Tibial nerve (tissue), 4 donors: ENCODE results near the gene CCNQ.

Experiments used
- EP300 ChIP-seq, 2 donors: sonication (generic); formaldehyde crosslinking; IDR thresholded peaks; one replicate each; pipeline ENCODE4 v1.6.1; 2017; ENCODE audit warnings: antibody characterized with exemption in 2 of 2, mild to moderate bottlenecking in 1 of 2
- POLR2A ChIP-seq, 2 donors: fragments of 450-650 bp; IDR thresholded peaks; one replicate each; pipeline ENCODE4 v1.6.1; 2017; ENCODE audit warnings: antibody characterized with exemption in 2 of 2, mild to moderate bottlenecking in 2 of 2, moderate library complexity in 2 of 2
- TF ChIP-seq, protein P1 (sequence below), 5 experiments: fragments of 200-600 bp in 3 of 5; fragments of 450-650 bp in 2 of 5; sonication (generic) in 3 of 5; IDR thresholded peaks; one replicate each; pipeline ENCODE4 v1.5.1; 2016 to 2019; ENCODE audit warnings: antibody characterized with exemption in 5 of 5, mild to moderate bottlenecking in 3 of 5, moderate library complexity in 2 of 5

DNA sequence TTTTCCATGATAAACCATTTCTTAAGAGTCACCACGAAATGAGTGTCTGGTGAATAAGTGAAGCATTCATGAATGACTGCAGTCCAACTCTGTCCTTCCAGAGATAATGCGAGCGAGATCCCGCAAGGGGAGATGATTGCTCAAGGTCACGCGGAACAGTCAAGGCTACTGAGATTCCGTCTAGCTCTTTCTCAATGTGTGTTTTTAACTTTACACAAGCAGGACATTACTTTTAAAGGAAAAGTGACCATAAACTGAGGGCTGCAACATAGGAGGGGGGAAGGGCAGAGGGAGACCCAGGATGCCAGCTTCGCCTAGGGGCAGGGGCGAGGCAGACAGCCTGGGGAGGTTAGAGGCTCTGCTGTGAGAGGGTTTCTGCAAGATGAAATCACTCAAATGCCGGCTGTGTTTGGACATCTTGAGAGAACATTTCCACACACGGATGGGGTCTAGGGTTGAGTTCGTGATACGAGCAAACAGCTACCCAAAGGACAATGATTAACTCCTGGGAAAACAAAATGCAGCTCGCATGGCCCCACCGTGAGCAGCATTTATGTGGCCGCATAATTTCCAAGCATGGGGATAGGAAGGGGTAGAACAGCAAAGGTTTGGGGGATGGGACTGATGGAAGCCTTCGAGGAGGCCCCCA is 23.8 kb upstream of the CCNQ start:
- TF ChIP-seq, protein P1, sequence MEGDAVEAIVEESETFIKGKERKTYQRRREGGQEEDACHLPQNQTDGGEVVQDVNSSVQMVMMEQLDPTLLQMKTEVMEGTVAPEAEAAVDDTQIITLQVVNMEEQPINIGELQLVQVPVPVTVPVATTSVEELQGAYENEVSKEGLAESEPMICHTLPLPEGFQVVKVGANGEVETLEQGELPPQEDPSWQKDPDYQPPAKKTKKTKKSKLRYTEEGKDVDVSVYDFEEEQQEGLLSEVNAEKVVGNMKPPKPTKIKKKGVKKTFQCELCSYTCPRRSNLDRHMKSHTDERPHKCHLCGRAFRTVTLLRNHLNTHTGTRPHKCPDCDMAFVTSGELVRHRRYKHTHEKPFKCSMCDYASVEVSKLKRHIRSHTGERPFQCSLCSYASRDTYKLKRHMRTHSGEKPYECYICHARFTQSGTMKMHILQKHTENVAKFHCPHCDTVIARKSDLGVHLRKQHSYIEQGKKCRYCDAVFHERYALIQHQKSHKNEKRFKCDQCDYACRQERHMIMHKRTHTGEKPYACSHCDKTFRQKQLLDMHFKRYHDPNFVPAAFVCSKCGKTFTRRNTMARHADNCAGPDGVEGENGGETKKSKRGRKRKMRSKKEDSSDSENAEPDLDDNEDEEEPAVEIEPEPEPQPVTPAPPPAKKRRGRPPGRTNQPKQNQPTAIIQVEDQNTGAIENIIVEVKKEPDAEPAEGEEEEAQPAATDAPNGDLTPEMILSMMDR (IDR thresholded peaks at IDR 0.05): no peak
- TF ChIP-seq POLR2A (IDR thresholded peaks at IDR 0.05) (no peak), EP300 (IDR thresholded peaks at IDR 0.05) (no peak)
